H1 (cell line): ENCODE data around the gene SLC35A3. TPM values are rescaled to one million over a fixed set of nuclear protein-coding genes. Genes with fewer than 3 reads are reported as not detected.

Experiments used
- CTCF ChIA-PET: fragments of 300-600 bp; sonication (Branson Sonifier 250); formaldehyde crosslinking; loops from one replicate; lab custom pipeline; 2021; ENCODE audit not compliant: partially characterized antibody; lab: Charles Lee
- POLR2A ChIA-PET: fragments of 300-600 bp; sonication (Branson Sonifier 250); formaldehyde crosslinking; loops from one replicate; lab custom pipeline; 2021; ENCODE audit warnings: inconsistent platforms; ENCODE audit not compliant: partially characterized antibody; lab: Charles Lee
- DNase-seq, 2 experiments: peaks; one replicate each; pipeline versions ENCODE4 v3.0.0 to v3.0.0-alpha.2; 2010 to 2022; ENCODE audit warnings: low spot score in 2 of 2, low read depth in 1 of 2, mixed read lengths in 1 of 2
- FAIRE-seq: peaks from 2 replicates; lab custom pipeline; 2011; peaks lifted over from hg19 to GRCh38; lab: Jason Lieb, UNC
- H2AFZ ChIP-seq: 2 replicates; pipeline ENCODE4 v1.8.1; 2012; ENCODE audit warnings: low read length, inconsistent platforms
- H2AK5ac ChIP-seq: 2 replicates; pipeline ENCODE4 v1.6.1; 2013; ENCODE audit warnings: low read depth, low read length
- H2BK120ac ChIP-seq: replicated peaks from 2 replicates; pipeline ENCODE3; 2013; ENCODE audit warnings: low read depth, low read length, inconsistent platforms
- H2BK12ac ChIP-seq: 2 replicates; pipeline ENCODE4 v1.6.1; 2013; ENCODE audit warnings: low read depth, low read length
- H2BK15ac ChIP-seq: 2 replicates; pipeline ENCODE4 v1.6.1; 2013; ENCODE audit warnings: low read length
- H2BK20ac ChIP-seq: 2 replicates; pipeline ENCODE4 v1.6.1; 2013; ENCODE audit warnings: low read length
- H2BK5ac ChIP-seq: 2 replicates; pipeline ENCODE4 v1.6.1; 2013; ENCODE audit warnings: low read depth, low read length
- H3K14ac ChIP-seq: 2 replicates; pipeline ENCODE4 v1.6.1; 2013; ENCODE audit warnings: inconsistent platforms; ENCODE audit not compliant: insufficient read length
- H3K18ac ChIP-seq: 2 replicates; pipeline ENCODE4 v1.6.1; 2013; ENCODE audit warnings: low read length; ENCODE audit errors: extremely low read depth
- H3K23ac ChIP-seq: 2 replicates; pipeline ENCODE4 v1.6.1; 2013; ENCODE audit warnings: inconsistent platforms; ENCODE audit not compliant: insufficient read length
- H3K23me2 ChIP-seq: 2 replicates; pipeline ENCODE4 v1.6.1; 2013; ENCODE audit warnings: low read depth, low read length
- H3K27ac ChIP-seq: 2 replicates; pipeline ENCODE4 v1.6.1; 2011; ENCODE audit warnings: low read depth, low read length, inconsistent platforms
- H3K27me3 ChIP-seq, 4 experiments: replicated peaks in 1 of 4; 1 replicate in 1 of 4; 2 replicates in 3 of 4; pipeline versions ENCODE4 v1.6.1 to v1.8.1; 2011 to 2013; ENCODE audit warnings: low read length in 3 of 4, mild to moderate bottlenecking in 3 of 4, inconsistent platforms in 2 of 4, mixed read lengths in 2 of 4, moderate library complexity in 1 of 4; ENCODE audit not compliant: control insufficient read depth in 3 of 4, insufficient read depth in 3 of 4; ENCODE audit errors: extremely low read depth in 1 of 4
- H3K36me3 ChIP-seq, 4 experiments: 2 replicates each; pipeline versions ENCODE4 v1.6.1 to v1.8.1; 2011 to 2013; ENCODE audit warnings: mild to moderate bottlenecking in 4 of 4, low read length in 3 of 4, moderate library complexity in 2 of 4, control low read depth in 1 of 4, inconsistent platforms in 1 of 4; ENCODE audit not compliant: insufficient read depth in 4 of 4, control insufficient read depth in 2 of 4
- H3K4ac ChIP-seq: replicated peaks from 2 replicates; pipeline ENCODE3; 2013; ENCODE audit warnings: low read length, low read depth, mixed read lengths, inconsistent platforms; ENCODE audit not compliant: insufficient read length
- H3K4me1 ChIP-seq, 4 experiments: replicated peaks in 1 of 4; 1 replicate in 1 of 4; 2 replicates in 3 of 4; pipeline versions ENCODE4 v1.6.1 to v1.8.1; 2011 to 2013; ENCODE audit warnings: low read length in 3 of 4, inconsistent platforms in 2 of 4, mixed read lengths in 1 of 4; ENCODE audit not compliant: insufficient read depth in 4 of 4, control insufficient read depth in 3 of 4
- H3K4me2 ChIP-seq, 2 experiments: 2 replicates each; pipeline versions ENCODE4 v1.6.1 to v1.8.1; 2011 to 2013; ENCODE audit warnings: low read depth in 2 of 2, low read length in 2 of 2, control low read depth in 1 of 2, inconsistent platforms in 1 of 2, mild to moderate bottlenecking in 1 of 2; ENCODE audit not compliant: insufficient read depth in 1 of 2
- H3K4me3 ChIP-seq, 4 experiments: fragments of 200-600, 300-600 bp in 1 of 4; sonication (generic), shearing (Covaris generic), sonication (Bioruptor Twin) in 1 of 4; 2 replicates each; pipeline versions ENCODE4 v1.5.1 to v1.8.1; 2011 to 2016; ENCODE audit warnings: low read length in 4 of 4, low read depth in 3 of 4, control low read depth in 2 of 4, inconsistent platforms in 2 of 4, mild to moderate bottlenecking in 2 of 4, mixed read lengths in 1 of 4, moderate library complexity in 1 of 4; ENCODE audit not compliant: insufficient read depth in 2 of 4; ENCODE audit errors: extremely low read depth in 1 of 4
- H3K56ac ChIP-seq: replicated peaks from 2 replicates; pipeline ENCODE3; 2013; ENCODE audit warnings: low read depth, mild to moderate bottlenecking, mixed read lengths, low read length, inconsistent platforms; ENCODE audit not compliant: insufficient read length
- H3K79me1 ChIP-seq: 2 replicates; pipeline ENCODE4 v1.6.1; 2013; ENCODE audit warnings: low read depth, low read length, control low read depth
- H3K79me2 ChIP-seq, 2 experiments: 2 replicates each; pipeline versions ENCODE4 v1.6.1 to v1.8.1; 2012 to 2013; ENCODE audit warnings: low read length in 2 of 2, mild to moderate bottlenecking in 2 of 2, inconsistent platforms in 1 of 2; ENCODE audit not compliant: insufficient read depth in 2 of 2, control insufficient read depth in 1 of 2
- H3K9ac ChIP-seq, 4 experiments: replicated peaks in 1 of 4; 1 replicate in 1 of 4; 2 replicates in 3 of 4; pipeline versions ENCODE4 v1.6.1 to v1.8.1; 2011 to 2013; ENCODE audit warnings: low read depth in 3 of 4, low read length in 3 of 4, control low read depth in 2 of 4, mild to moderate bottlenecking in 2 of 4, moderate library complexity in 2 of 4, inconsistent platforms in 1 of 4; ENCODE audit errors: extremely low read depth in 1 of 4
- H3K9me3 ChIP-seq, 2 experiments: 2 replicates each; pipeline versions ENCODE4 v1.6.1 to v1.8.1; 2012 to 2013; ENCODE audit warnings: mild to moderate bottlenecking in 2 of 2, moderate library complexity in 2 of 2, control low read depth in 1 of 2, inconsistent platforms in 1 of 2, low read depth in 1 of 2, low read length in 1 of 2, mixed read lengths in 1 of 2; ENCODE audit not compliant: insufficient read depth in 2 of 2
- H4K20me1 ChIP-seq, 2 experiments: replicated peaks in 1 of 2; 2 replicates each; pipeline versions ENCODE3 to v1.8.1; 2011 to 2013; ENCODE audit warnings: inconsistent platforms in 2 of 2, low read length in 2 of 2, mild to moderate bottlenecking in 1 of 2; ENCODE audit not compliant: insufficient read depth in 2 of 2, control insufficient read depth in 1 of 2
- H4K5ac ChIP-seq: 2 replicates; pipeline ENCODE4 v1.6.1; 2013; ENCODE audit warnings: low read length, low read depth, mixed read lengths, inconsistent platforms; ENCODE audit not compliant: insufficient read length
- H4K8ac ChIP-seq: 2 replicates; pipeline ENCODE4 v1.8.0; 2013; ENCODE audit warnings: mild to moderate bottlenecking, moderate library complexity, low read length, inconsistent platforms; ENCODE audit not compliant: insufficient read depth; ENCODE audit errors: extremely low read depth
- H4K91ac ChIP-seq: replicated peaks from 2 replicates; pipeline ENCODE3; 2013; ENCODE audit warnings: low read length, mixed read lengths, inconsistent platforms; ENCODE audit not compliant: insufficient read length
- BACH1 ChIP-seq: IDR thresholded peaks from 2 replicates; pipeline ENCODE4 v1.6.1; 2012; ENCODE audit warnings: low read length, improper control_type of control experiment
- CEBPB ChIP-seq: IDR thresholded peaks from 2 replicates; pipeline ENCODE4 v1.6.1; 2012; ENCODE audit warnings: low read depth, low read length
- CHD2 ChIP-seq: IDR thresholded peaks from 2 replicates; pipeline ENCODE4 v1.6.1; 2012; ENCODE audit warnings: low read length, improper control_type of control experiment
- CREB1 ChIP-seq: IDR thresholded peaks from 2 replicates; pipeline ENCODE4 v1.6.1; 2012; ENCODE audit warnings: inconsistent platforms
- E2F6 ChIP-seq: IDR thresholded peaks from 2 replicates; pipeline ENCODE4 v1.6.1; 2012; ENCODE audit warnings: inconsistent platforms
- EZH2 ChIP-seq: fragments of 200-600 bp; sonication (generic); IDR thresholded peaks from 2 replicates; pipeline ENCODE4 v1.7.1; 2012; ENCODE audit warnings: low read depth, mild to moderate bottlenecking, moderate library complexity, low read length, inconsistent platforms; ENCODE audit not compliant: severe bottlenecking
- JUND ChIP-seq: IDR thresholded peaks from 2 replicates; pipeline ENCODE4 v1.6.1; 2011; ENCODE audit warnings: mild to moderate bottlenecking, improper control_type of control experiment, low read length
- RBBP5 ChIP-seq: IDR thresholded peaks from 2 replicates; pipeline ENCODE4 v1.7.1; 2012; ENCODE audit warnings: low read depth, mild to moderate bottlenecking, inconsistent platforms, low read length, moderate library complexity, borderline replicate concordance
- RFX5 ChIP-seq: IDR thresholded peaks from 2 replicates; pipeline ENCODE4 v1.6.1; 2011; ENCODE audit warnings: low read depth, low read length, improper control_type of control experiment, borderline replicate concordance
- SP4 ChIP-seq: IDR thresholded peaks from 2 replicates; pipeline ENCODE4 v1.6.1; 2012; ENCODE audit warnings: low read length, inconsistent platforms
- TAF1 ChIP-seq: IDR thresholded peaks from 2 replicates; pipeline ENCODE4 v1.6.1; 2011; ENCODE audit warnings: mild to moderate bottlenecking, low read depth, low read length
- TAF7 ChIP-seq: optimal IDR thresholded peaks from 2 replicates; pipeline ENCODE3; 2011; ENCODE audit warnings: low read depth, mild to moderate bottlenecking, inconsistent platforms, low read length, moderate library complexity, borderline replicate concordance
- TBP ChIP-seq: IDR thresholded peaks from 2 replicates; pipeline ENCODE4 v1.6.1; 2011; ENCODE audit warnings: low read depth, low read length, improper control_type of control experiment
- YY1 ChIP-seq: IDR thresholded peaks from 2 replicates; pipeline ENCODE4 v1.6.1; 2011; ENCODE audit warnings: low read depth, mild to moderate bottlenecking, low read length
- WGBS, 2 experiments: shearing (Covaris generic) in 1 of 2; methylation state at CpG; one replicate each; pipeline versions ENCODE4 v1.1.6 to v1.1.7; 2013 to 2015; ENCODE audit warnings: low lambda C conversion rate in 2 of 2, mixed read lengths in 2 of 2, inconsistent platforms in 1 of 2, low coverage in 1 of 2, missing lambda C conversion rate in 1 of 2; ENCODE audit not compliant: insufficient replicate concordance in 2 of 2, insufficient coverage in 1 of 2, insufficient read length in 1 of 2; ENCODE audit errors: extremely low coverage in 1 of 2, missing lambda C conversion rate in 1 of 2; 5-methylcytosine and 5-hydroxymethylcytosine counted together
- polyA plus RNA-seq, 7 experiments: library from polyadenylated mRNA; depleted of rRNA in 3 of 7; stranded (reverse) in 5 of 7; unstranded in 2 of 7; fragments of >200 nt in 5 of 7; fragments of 200-250 nt in 2 of 7; gene quantifications; 1 replicate in 5 of 7; 2 replicates in 1 of 7; 4 replicates in 1 of 7; pipeline versions ENCODE4 v1.2.1 to v1.2.3, GENCODE V29; 2011 to 2013; ENCODE audit warnings: missing spikeins in 2 of 7, mixed read lengths in 2 of 7
- total RNA-seq: library from RNA; stranded (reverse); fragmentation: NEBNext Ultra II Directional; extraction: Animal tissue kit (Norgen Biotek cat#: 25700); gene quantifications from 2 replicates; pipeline ENCODE4 v1.2.1, GENCODE V29; 2021
- TF ChIP-seq, protein P1 (sequence below): IDR thresholded peaks from 2 replicates; pipeline ENCODE4 v1.6.1; 2011; ENCODE audit warnings: low read depth, mild to moderate bottlenecking, low read length; ENCODE audit not compliant: insufficient read depth

Gene SLC35A3
- total and polyA plus RNA-seq, 2 of the 8 experiments (the other 6 are each of a cell fraction or from before 2014, with no cell fraction given) = 3.0 to 13.8 TPM

- Histone ChIP-seq H4K5ac (no peak overlapping the region), H3K56ac (no peak overlapping the region), H4K91ac (no peak overlapping the region), H2AFZ (0 out of 2 replicates have a peak overlapping the region, but pooled peaks have one; percentile 29), H4K20me1 (no peaks in the 10 kb centered on the region), H2BK120ac (no peak overlapping the region), H3K4me2 (no peak overlapping the region), H2BK15ac (no peak overlapping the region), H3K14ac (no peak overlapping the region), H3K4me1 (no peaks in the 10 kb centered on the region), H3K79me1 (no peaks in the 10 kb centered on the region), H3K79me2 (no peaks in the 10 kb centered on the region), H2BK20ac (no peak overlapping the region), H3K23ac (no peak overlapping the region), H2BK5ac (no peak overlapping the region), H2BK12ac (no peak overlapping the region), H4K8ac (no peak overlapping the region), H3K9ac (no peak overlapping the region), H3K23me2 (no peaks in the 10 kb centered on the region), H3K4ac (no peak overlapping the region), H2AK5ac (no peak overlapping the region), H3K9me3 (no peaks in the 10 kb centered on the region), H3K18ac (no peak overlapping the region), H3K36me3 (no peaks in the 10 kb centered on the region), H3K27me3 (no peaks in the 10 kb centered on the region), H3K4me3 (no peak overlapping the region), H3K27ac (no peak overlapping the region)
- WGBS, 2 experiments = 100% methylated on average over 1 of the region's 1 CpG; no CpG with 5 or more reads in 1 of the 2 experiments
- CTCF ChIA-PET = no interaction called here
- POLR2A ChIA-PET = no interaction called here
- FAIRE-seq (no peak), DNase-seq (no peak)
- TF ChIP-seq TAF1 (no peak), EZH2 (no peak), CREB1 (no peak), BACH1 (no peak), E2F6 (no peak), CHD2 (no peak), YY1 (no peak), RBBP5 (no peak), TBP (no peak), RFX5 (no peak), CEBPB (no peak), SP4 (no peak), TAF7 (no peak), JUND (no peak)
- TF ChIP-seq, protein P1, sequence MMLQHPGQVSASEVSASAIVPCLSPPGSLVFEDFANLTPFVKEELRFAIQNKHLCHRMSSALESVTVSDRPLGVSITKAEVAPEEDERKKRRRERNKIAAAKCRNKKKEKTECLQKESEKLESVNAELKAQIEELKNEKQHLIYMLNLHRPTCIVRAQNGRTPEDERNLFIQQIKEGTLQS = no peak
Measured at GRCh38 chr1:99935534-99935933, 34.3 kb upstream of the SLC35A3 start.
